Epithelial cell of proximal tubule (primary cell): ENCODE data around the gene TATDN3. TPM values are rescaled to one million over a fixed set of nuclear protein-coding genes. Genes with fewer than 3 reads are reported as not detected.
"Not testable (repeated sequence)": the region's sequence is repeated elsewhere in the genome, so short reads cannot be mapped to it uniquely, and the experiment has no call there.

Source experiments
- DNase-seq: peaks from one replicate; pipeline ENCODE4 v3.0.0-alpha.2; 2011; ENCODE audit warnings: low read depth
- H3K4me3 ChIP-seq: 2 replicates; pipeline ENCODE4 v1.5.1; 2011; ENCODE audit warnings: low read depth, mild to moderate bottlenecking, low read length
- total RNA-seq: library from RNA; depleted of rRNA; stranded (reverse); fragments of >200 nt; gene quantifications from 2 replicates; pipeline ENCODE4 v1.2.3, GENCODE V29; 2015
- TF ChIP-seq, protein P1 (sequence below): conservative IDR thresholded peaks from 2 replicates; pipeline ENCODE4 v1.5.1; 2012; ENCODE audit warnings: low read depth, mild to moderate bottlenecking, low read length

The TATDN3 gene
- total RNA-seq, 1 donor from 2014 or later = 12.9 TPM

DNA sequence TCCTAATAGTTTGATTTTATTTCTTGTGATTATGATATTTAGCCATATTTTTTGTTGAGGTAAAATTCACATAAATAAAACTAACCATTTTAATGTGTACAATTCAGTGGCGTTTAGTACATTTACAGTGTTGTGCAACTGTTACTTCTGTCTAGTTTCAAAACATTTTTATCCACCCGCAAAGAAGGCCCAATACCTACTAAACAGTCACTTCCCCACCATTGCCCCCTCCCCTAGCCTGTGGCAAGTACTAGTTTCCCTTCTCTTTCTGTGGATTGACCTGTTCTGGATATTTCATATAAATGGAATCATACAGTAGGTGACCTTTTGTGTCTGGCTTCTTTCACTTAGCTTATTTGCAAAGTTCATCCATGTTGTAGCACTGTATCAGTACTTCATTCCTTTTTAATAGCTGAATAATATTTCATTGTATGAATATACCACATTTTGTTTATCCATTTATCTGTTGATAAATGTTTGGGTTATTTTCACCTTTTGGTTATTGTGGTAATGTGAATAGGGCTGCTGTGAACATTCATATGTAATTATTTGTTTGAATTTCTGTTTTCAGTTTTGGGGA is 70.5 kb downstream of the TATDN3 start:
- H3K4me3 ChIP-seq = no peak overlapping the region
- DNase-seq = no peak
- TF ChIP-seq, protein P1, sequence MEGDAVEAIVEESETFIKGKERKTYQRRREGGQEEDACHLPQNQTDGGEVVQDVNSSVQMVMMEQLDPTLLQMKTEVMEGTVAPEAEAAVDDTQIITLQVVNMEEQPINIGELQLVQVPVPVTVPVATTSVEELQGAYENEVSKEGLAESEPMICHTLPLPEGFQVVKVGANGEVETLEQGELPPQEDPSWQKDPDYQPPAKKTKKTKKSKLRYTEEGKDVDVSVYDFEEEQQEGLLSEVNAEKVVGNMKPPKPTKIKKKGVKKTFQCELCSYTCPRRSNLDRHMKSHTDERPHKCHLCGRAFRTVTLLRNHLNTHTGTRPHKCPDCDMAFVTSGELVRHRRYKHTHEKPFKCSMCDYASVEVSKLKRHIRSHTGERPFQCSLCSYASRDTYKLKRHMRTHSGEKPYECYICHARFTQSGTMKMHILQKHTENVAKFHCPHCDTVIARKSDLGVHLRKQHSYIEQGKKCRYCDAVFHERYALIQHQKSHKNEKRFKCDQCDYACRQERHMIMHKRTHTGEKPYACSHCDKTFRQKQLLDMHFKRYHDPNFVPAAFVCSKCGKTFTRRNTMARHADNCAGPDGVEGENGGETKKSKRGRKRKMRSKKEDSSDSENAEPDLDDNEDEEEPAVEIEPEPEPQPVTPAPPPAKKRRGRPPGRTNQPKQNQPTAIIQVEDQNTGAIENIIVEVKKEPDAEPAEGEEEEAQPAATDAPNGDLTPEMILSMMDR = no peak

DNA sequence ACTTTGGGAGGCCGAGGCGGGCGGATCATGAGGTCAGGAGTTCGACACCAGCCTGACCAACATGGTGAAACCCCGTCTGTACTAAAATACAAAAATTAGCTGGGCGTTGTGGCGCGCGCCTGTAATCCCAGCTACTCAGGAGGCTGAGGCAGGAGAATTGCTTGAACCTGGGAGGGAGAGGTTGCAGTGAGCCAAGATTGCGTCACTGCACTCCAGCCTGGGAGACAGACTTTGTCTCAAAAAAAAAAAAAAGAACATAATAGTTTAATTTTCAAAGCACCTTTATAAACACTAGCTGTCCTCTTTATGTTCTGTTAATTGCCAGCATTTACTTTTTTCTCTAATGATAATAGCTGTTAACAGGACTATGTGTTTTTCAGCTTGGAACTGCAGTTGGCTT is 71.7 kb downstream of the TATDN3 start:
- H3K4me3 ChIP-seq, DNase-seq: not testable (repeated sequence)

DNA sequence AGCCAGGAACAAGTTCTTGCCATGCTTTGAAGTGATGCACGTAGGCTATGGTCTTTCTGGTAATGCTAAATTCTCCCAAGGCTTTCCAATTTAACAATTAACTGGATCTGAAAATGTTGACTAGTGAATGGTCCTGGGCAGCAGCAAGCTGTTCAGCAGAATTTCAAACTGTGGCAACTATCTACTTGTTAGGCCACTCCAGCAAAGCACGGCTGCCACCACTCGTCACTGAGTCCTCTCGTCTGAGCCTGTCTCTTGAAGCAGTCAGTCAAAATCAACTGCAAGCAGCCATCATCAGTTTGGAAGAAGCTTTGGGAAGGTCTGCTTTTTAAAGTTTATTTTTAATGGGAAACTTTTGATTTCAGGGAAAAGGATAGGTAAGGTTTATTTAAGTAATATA is 72.5 kb downstream of the TATDN3 start:
- no peak for DNase-seq
- TF ChIP-seq, protein P1 = no peak
- H3K4me3 ChIP-seq = no peak overlapping the region

Other genes with a start within 250 kb of the TATDN3 start
- 10.1 and 18.9 TPM in 2 replicates for gene ATF3, start 183.1 kb upstream of the TATDN3 start, total RNA-seq
- gene BATF3, start 92.1 kb upstream of the TATDN3 start, total RNA-seq = 2.5 TPM in 1 of 2 replicates, not detected in the other
- 31.2 and 52.6 TPM in 2 replicates for gene NSL1, start 117 bp upstream of the TATDN3 start, total RNA-seq
- gene SPATA45, start 55.8 kb downstream of the TATDN3 start, total RNA-seq = not detected in 2 replicates
- 6.9 and 7.0 TPM in 2 replicates for gene FLVCR1, start 66.4 kb downstream of the TATDN3 start, total RNA-seq
- 0.63 and 3.3 TPM in 2 replicates for gene VASH2, start 158.6 kb downstream of the TATDN3 start, total RNA-seq
- 14.8 and 27.4 TPM in 2 replicates for gene ANGEL2, start 224.0 kb downstream of the TATDN3 start, total RNA-seq